OCI-LY7 (cell line): Measurements from ENCODE around the gene PSMA7. TPM values are rescaled to one million over a fixed set of nuclear protein-coding genes. Genes with fewer than 3 reads are reported as not detected.
"Not testable (repeated sequence)": the region's sequence is repeated elsewhere in the genome, so short reads cannot be mapped to it uniquely, and the experiment has no call there.

Experiments
- BruUV-seq: library from RNA; stranded (reverse); fragments of 400-500 nt; replicated peaks from 2 replicates; lab custom pipeline; 2021; lab: Mats Ljungman, UMichigan
- CTCF ChIA-PET: fragments of 300-600 bp; sonication (Branson Sonifier 250); formaldehyde crosslinking; loops from one replicate; lab custom pipeline; 2022; ENCODE audit warnings: antibody characterized with exemption; ENCODE audit not compliant: unreplicated experiment; lab: Charles Lee
- POLR2A ChIA-PET: fragments of 300-600 bp; sonication (Branson Sonifier 250); formaldehyde crosslinking; loops from one replicate; lab custom pipeline; 2022; ENCODE audit warnings: antibody characterized with exemption; lab: Charles Lee
- DNase-seq: peaks from one replicate; pipeline ENCODE4 v3.0.0-alpha.2; 2015; ENCODE audit warnings: low spot score
- H2AFZ ChIP-seq: fragments of 200-600 bp; sonication (generic), shearing (Covaris generic); 2 replicates; pipeline ENCODE4 v1.6.1; 2014; ENCODE audit warnings: mild to moderate bottlenecking, antibody characterized with exemption, low read length, moderate library complexity
- H3K27ac ChIP-seq: fragments of 200-600 bp; sonication (generic); 2 replicates; pipeline ENCODE4 v1.5.1; 2014; ENCODE audit warnings: mixed run types, low read depth, mild to moderate bottlenecking, moderate library complexity, low read length, inconsistent platforms; ENCODE audit not compliant: poor library complexity, severe bottlenecking
- H3K36me3 ChIP-seq: fragments of 200-600 bp; sonication (generic); 2 replicates; pipeline ENCODE4 v1.6.1; 2014; ENCODE audit warnings: mild to moderate bottlenecking, antibody characterized with exemption, low read length, moderate library complexity, mixed read lengths; ENCODE audit not compliant: insufficient read depth
- H3K4me1 ChIP-seq: fragments of 200-600 bp; sonication (generic); 2 replicates; pipeline ENCODE4 v1.5.1; 2014; ENCODE audit warnings: mild to moderate bottlenecking, low read length; ENCODE audit not compliant: insufficient read depth, poor library complexity, severe bottlenecking
- H3K4me2 ChIP-seq: fragments of 200-600 bp; sonication (generic); 2 replicates; pipeline ENCODE4 v1.6.1; 2014; ENCODE audit warnings: mild to moderate bottlenecking, low read length
- H3K4me3 ChIP-seq: fragments of 200-600 bp; sonication (generic); 2 replicates; pipeline ENCODE4 v1.5.1; 2014; ENCODE audit warnings: mild to moderate bottlenecking, low read depth, low read length; ENCODE audit not compliant: poor library complexity, severe bottlenecking
- H3K79me2 ChIP-seq: fragments of 200-600 bp; sonication (generic); 2 replicates; pipeline ENCODE4 v1.6.1; 2016; ENCODE audit warnings: low read depth, mild to moderate bottlenecking, low read length, moderate library complexity, mixed read lengths; ENCODE audit not compliant: insufficient read depth
- H3K9me2 ChIP-seq: fragments of 200-600 bp; sonication (generic); 2 replicates; pipeline ENCODE4 v1.6.1; 2016; ENCODE audit warnings: mild to moderate bottlenecking, low read length, mixed read lengths; ENCODE audit not compliant: insufficient read depth
- H3K9me3 ChIP-seq: fragments of 200-600 bp; sonication (generic); 2 replicates; pipeline ENCODE4 v1.6.1; 2014; ENCODE audit warnings: mild to moderate bottlenecking, mixed run types, low read length, mixed read lengths
- H4K20me1 ChIP-seq: fragments of 200-600 bp; sonication (generic); 2 replicates; pipeline ENCODE4 v1.6.1; 2014; ENCODE audit warnings: mild to moderate bottlenecking, antibody characterized with exemption, low read length, moderate library complexity, mixed read lengths; ENCODE audit not compliant: insufficient read depth
- EZH2phosphoT487 ChIP-seq: fragments of 200-600 bp; sonication (generic); IDR thresholded peaks from 2 replicates; pipeline ENCODE4 v1.6.1; 2018; ENCODE audit warnings: low read depth, borderline replicate concordance, mild to moderate bottlenecking, mixed run types, antibody characterized with exemption, low read length, moderate library complexity, mixed read lengths
- intact Hi-C: fragments of 100-400 bp; cut with micrococcal nuclease; formaldehyde crosslinking; loops from one replicate; pipeline ENCODE4 v1.10.0; 2022; ENCODE audit not compliant: unreplicated experiment
- total RNA-seq, 2 experiments: library from RNA; depleted of rRNA in 1 of 2; stranded (reverse); fragments of >200 nt in 1 of 2; shearing (Covaris generic) in 1 of 2; gene quantifications; 2 replicates each; pipeline ENCODE4 v1.2.3, GENCODE V29; 2014 to 2022
- TF ChIP-seq, protein P1 (sequence below): fragments of 200-600 bp; sonication (generic); conservative IDR thresholded peaks from 2 replicates; pipeline ENCODE4 v1.5.1; 2014; ENCODE audit warnings: mild to moderate bottlenecking, antibody characterized with exemption, low read length, moderate library complexity, mixed read lengths

PSMA7 gene
- total RNA-seq, 2 experiments from 2014 or later, result 247 to 266 TPM

DNA sequence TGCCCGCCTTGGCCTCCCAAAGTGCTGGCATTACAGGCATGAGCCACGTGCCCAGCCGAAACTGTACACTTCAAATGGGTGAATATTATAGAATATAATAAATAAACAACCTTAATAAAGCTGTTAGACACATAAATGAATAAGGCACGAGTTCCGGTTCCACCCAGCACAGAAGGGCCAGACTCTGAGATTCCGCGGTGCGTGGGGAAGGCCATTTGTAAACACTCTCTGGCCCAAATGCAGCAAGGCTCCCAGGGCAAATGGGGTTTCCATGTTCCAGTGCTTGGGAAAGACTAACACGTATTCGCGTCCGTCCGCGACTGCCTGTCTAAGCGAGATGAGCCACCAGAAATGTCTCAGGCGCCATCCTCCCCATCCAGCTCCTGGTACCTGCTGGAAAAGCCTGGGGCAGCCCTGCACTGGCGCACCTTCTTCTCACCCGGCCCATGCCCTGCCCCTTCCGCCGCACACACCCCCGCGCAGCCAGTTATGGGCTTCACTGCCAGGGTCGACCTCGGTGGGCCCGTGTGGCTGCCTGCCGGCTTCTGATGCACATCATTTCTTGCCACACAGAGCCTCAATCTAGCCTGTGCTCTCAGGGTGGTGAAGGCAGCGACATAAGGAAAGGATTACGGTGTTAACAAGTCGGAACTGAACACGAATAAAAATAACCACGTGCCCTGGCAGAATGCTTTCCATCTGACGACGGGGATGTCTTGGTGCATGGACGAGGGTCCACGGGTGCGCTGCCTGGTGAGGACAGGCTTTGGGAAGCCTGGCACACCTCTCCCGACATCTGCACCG, 26.4 kb downstream of the PSMA7 start:
- no peak overlapping the region for H3K4me2 ChIP-seq
- no peak overlapping the region for H2AFZ ChIP-seq
- H3K27ac ChIP-seq, result no peak overlapping the region
- ChIA-PET POLR2A (no interaction called here), CTCF (no interaction called here)
- H3K36me3 ChIP-seq, result no peaks in the 10 kb centered on the region
- intact Hi-C loops, result no loop called here
- TF ChIP-seq, protein P1, sequence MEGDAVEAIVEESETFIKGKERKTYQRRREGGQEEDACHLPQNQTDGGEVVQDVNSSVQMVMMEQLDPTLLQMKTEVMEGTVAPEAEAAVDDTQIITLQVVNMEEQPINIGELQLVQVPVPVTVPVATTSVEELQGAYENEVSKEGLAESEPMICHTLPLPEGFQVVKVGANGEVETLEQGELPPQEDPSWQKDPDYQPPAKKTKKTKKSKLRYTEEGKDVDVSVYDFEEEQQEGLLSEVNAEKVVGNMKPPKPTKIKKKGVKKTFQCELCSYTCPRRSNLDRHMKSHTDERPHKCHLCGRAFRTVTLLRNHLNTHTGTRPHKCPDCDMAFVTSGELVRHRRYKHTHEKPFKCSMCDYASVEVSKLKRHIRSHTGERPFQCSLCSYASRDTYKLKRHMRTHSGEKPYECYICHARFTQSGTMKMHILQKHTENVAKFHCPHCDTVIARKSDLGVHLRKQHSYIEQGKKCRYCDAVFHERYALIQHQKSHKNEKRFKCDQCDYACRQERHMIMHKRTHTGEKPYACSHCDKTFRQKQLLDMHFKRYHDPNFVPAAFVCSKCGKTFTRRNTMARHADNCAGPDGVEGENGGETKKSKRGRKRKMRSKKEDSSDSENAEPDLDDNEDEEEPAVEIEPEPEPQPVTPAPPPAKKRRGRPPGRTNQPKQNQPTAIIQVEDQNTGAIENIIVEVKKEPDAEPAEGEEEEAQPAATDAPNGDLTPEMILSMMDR, result no peak
- TF ChIP-seq EZH2phosphoT487, result no peak
- no peaks in the 10 kb centered on the region for H3K9me2 ChIP-seq
- no peaks in the 10 kb centered on the region for H3K79me2 ChIP-seq
- H3K9me3 ChIP-seq, result no peaks in the 10 kb centered on the region
- DNase-seq, result no peak
- H3K4me1 ChIP-seq, result peaks cover 27% of the 10 kb centered on the region
- no TSS peak for BruUV-seq
- H3K4me3 ChIP-seq, result no peak overlapping the region
- H4K20me1 ChIP-seq, result no peaks in the 10 kb centered on the region

DNA sequence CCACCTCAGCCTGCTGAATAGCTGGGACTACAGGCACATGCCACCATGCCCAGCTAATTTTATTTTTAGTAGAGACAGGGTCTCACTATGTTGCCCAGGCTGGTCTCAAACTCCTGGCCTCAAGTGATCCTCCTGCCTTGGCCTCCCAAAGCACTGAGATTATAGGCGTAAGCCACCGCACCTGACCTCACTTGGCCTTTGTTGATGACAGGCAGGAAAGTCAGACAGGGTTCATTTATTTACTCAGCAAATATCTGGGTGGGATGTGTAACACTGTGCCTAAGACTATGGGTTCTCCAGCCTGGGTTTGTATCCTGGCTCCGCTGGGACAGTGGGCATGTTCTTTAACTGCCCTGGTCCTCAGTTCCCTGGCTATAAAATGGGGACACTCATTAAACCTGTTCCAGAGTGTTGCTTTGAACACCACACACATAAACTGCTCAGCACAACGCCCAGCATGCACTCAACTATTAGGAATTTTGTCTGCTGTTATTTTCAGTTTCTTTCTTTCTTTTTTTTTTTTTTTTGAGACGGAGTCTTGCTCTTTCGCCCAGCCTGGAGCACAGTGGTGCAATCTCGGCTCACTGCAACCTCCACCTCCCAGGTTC, 27.3 kb downstream of the PSMA7 start:
- not testable (repeated sequence) for H3K9me3 ChIP-seq
- H3K4me1 ChIP-seq, result peaks cover 21% of the 10 kb centered on the region

DNA sequence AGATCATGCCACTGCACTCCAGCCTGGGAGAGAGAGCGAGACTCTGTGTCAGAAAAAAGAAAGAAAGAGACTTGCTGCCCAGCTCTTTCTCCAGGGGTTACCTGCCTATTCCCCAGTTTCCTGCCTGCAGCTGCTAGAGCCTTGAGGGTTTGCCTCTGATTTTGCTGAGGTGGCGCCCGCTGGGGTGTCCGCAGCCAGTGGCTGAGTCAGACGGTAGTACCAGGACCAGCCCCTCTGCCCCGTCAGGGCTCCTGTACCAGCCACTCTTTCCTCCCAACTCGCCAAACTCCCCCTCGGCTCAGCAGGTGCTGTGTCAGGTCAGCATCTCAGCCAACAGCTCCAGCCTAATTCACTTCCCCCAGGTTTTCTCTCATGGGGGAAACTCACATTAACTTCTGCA, 28.3 kb downstream of the PSMA7 start:
- ChIA-PET CTCF (no interaction called here), POLR2A (no interaction called here)
- H3K36me3 ChIP-seq, result no peaks in the 10 kb centered on the region
- no peak overlapping the region for H3K27ac ChIP-seq
- intact Hi-C loops, result no loop called here
- H3K9me3 ChIP-seq, result peaks cover 4% of the 10 kb centered on the region; the same call in 1 of the 2 replicates
- H2AFZ ChIP-seq, result no peak overlapping the region
- no peak for TF ChIP-seq EZH2phosphoT487
- TF ChIP-seq, protein P1, result no peak
- H4K20me1 ChIP-seq, result no peaks in the 10 kb centered on the region
- H3K4me1 ChIP-seq, result peaks cover 12% of the 10 kb centered on the region
- no peak for DNase-seq
- no peak overlapping the region for H3K4me3 ChIP-seq
- no peaks in the 10 kb centered on the region for H3K79me2 ChIP-seq
- H3K9me2 ChIP-seq, result no peaks in the 10 kb centered on the region
- BruUV-seq, result no TSS peak
- no peak overlapping the region for H3K4me2 ChIP-seq

More for the DNA sequence above, 27.3 kb downstream of the PSMA7 start:
- POLR2A ChIA-PET, H4K20me1 ChIP-seq, H2AFZ ChIP-seq, H3K79me2 ChIP-seq, H3K4me3 ChIP-seq, BruUV-seq, CTCF ChIA-PET, intact Hi-C loops, DNase-seq, H3K36me3 ChIP-seq, H3K27ac ChIP-seq, H3K9me2 ChIP-seq, H3K4me2 ChIP-seq: not testable (repeated sequence)
